Transverse colon (tissue), 4 donors: Measurements from ENCODE around the gene TANGO2. TPM values are rescaled to one million over a fixed set of nuclear protein-coding genes. Genes with fewer than 3 reads are reported as not detected.

ENCODE experiments used
- DNase-seq: peaks from one replicate; pipeline ENCODE4 v3.0.0-alpha.2; 2019
- H3K27ac ChIP-seq, 4 donors: fragments of 200-600 bp; sonication (generic); 2 replicates each; pipeline ENCODE4 v1.5.1; 2016 to 2018; ENCODE audit warnings: inconsistent platforms in 4 of 4
- H3K27me3 ChIP-seq: fragments of 200-600 bp; sonication (generic); 2 replicates; pipeline ENCODE4 v1.5.1; 2017; ENCODE audit warnings: inconsistent platforms
- H3K36me3 ChIP-seq, 4 donors: fragments of 200-600 bp; sonication (generic); 2 replicates each; pipeline ENCODE4 v1.5.1; 2017 to 2019; ENCODE audit warnings: inconsistent platforms in 4 of 4
- H3K4me1 ChIP-seq, 4 donors: fragments of 200-600 bp; sonication (generic); 2 replicates each; pipeline ENCODE4 v1.5.1; 2017 to 2020; ENCODE audit warnings: inconsistent platforms in 4 of 4
- H3K4me3 ChIP-seq, 4 donors: fragments of 200-600 bp; sonication (generic); 1 replicate in 1 of 4; 2 replicates in 3 of 4; pipeline versions ENCODE4 v1.5.1 to v1.6.1; 2017 to 2019; ENCODE audit warnings: inconsistent platforms in 4 of 4
- H3K9me3 ChIP-seq, 2 donors: fragments of 200-600 bp; sonication (generic); 2 replicates each; pipeline ENCODE4 v1.5.1; 2017 to 2019; ENCODE audit warnings: inconsistent platforms in 2 of 2
- EP300 ChIP-seq: sonication (generic); formaldehyde crosslinking; IDR thresholded peaks from one replicate; pipeline ENCODE4 v1.6.1; 2017; ENCODE audit warnings: antibody characterized with exemption, low read depth
- POLR2A ChIP-seq: fragments of 450-650 bp; IDR thresholded peaks from one replicate; pipeline ENCODE4 v1.6.1; 2016; ENCODE audit warnings: antibody characterized with exemption, mild to moderate bottlenecking, moderate library complexity
- POLR2AphosphoS5 ChIP-seq, 3 donors: sonication (generic); formaldehyde crosslinking; IDR thresholded peaks; one replicate each; pipeline ENCODE4 v1.6.1; 2016; ENCODE audit warnings: antibody characterized with exemption in 3 of 3
- WGBS, 2 donors: methylation state at CpG; one replicate each; pipeline ENCODE4 v1.1.5; 2018; ENCODE audit warnings: low coverage in 1 of 2; 5-methylcytosine and 5-hydroxymethylcytosine counted together
- in situ Hi-C, 4 donors: fragments of 200-750 bp; cut with MboI; loops; one replicate each; pipeline versions ENCODE4 v1.15.0 to v1.15.1; 2017; ENCODE audit warnings: low sequenced_read_pairs in 3 of 4, low pct_ligation_motif_present in 1 of 4, low pct_unique_long_range_greater_than_20kb in 1 of 4
- intact Hi-C: fragments of 100-400 bp; cut with DNase I; formaldehyde crosslinking; loops from one replicate; pipeline ENCODE4 v1.15.1; 2023; ENCODE audit warnings: low total_unique reads
- total RNA-seq, 4 donors: library from RNA; depleted of rRNA; stranded (reverse); fragments of >200 nt; gene quantifications; one replicate each; pipeline ENCODE4 v1.1.0, GENCODE V29; 2016
- TF ChIP-seq, protein P1 (sequence below), 5 experiments: fragments of 200-600 bp in 3 of 5; fragments of 450-650 bp in 2 of 5; sonication (generic) in 3 of 5; IDR thresholded peaks; 1 replicate in 2 of 5; 2 replicates in 3 of 5; pipeline ENCODE4 v1.5.1; 2016 to 2017; ENCODE audit warnings: antibody characterized with exemption in 5 of 5, inconsistent platforms in 3 of 5, mild to moderate bottlenecking in 2 of 5, moderate library complexity in 1 of 5

The TANGO2 gene
- total RNA-seq, 4 donors from 2014 or later, result 32.9 to 101 (median 50.6) TPM

DNA sequence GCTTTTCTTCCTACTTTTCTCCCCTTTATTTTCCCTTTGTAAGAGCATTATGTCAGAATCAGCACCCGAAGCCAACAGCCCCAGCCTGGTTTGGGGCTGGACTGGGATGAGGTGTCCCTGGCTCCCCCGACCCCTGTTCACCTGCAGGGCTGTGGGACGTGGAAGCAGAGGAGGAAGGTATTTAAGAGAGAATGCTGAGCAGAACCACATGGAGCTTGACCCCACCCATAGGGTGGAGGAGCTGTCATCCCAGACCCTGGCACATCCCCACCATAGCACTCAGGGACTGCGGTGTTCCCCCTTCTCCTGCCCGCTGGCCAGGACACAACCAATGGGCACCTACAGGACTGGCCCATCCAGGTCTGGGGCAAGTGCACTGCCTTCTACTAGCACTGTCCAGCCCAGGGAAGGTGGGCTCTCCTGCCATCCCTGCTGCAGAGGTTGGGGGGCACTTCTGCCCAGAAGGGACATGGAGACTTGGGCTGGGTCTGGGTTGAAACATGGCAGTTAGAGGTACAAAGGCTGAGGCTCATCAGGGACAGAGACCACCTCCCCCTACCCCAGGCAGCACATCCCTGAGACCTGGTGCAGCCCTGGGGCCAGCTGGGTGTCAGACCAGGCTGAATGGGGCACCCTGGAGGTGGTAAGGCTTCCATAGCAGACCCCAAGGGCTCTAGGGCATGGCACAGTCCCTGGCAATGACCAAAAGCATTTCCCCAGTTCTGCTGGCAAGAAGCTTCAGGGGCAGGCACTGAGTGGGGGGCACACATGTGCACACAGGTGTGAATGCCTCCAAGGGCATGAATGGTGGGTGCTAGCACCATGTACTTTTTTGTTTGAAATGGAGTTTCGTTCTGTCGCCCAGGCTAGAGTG is 19.7 kb downstream of the TANGO2 start:
- Histone ChIP-seq H3K4me3 (no peak overlapping the region), H3K9me3 (no peaks in the 10 kb centered on the region), H3K27me3 (no peaks in the 10 kb centered on the region), H3K36me3 (peaks cover 0 to 11% (median 0%) of the 10 kb centered on the region in 4 donors), H3K4me1 (no peaks in the 10 kb centered on the region), H3K27ac (no peak overlapping the region)
- in situ Hi-C loops (no loop called here), intact Hi-C loops (no loop called here)
- WGBS, 2 donors, result 88% methylated on average over 7 of the region's 7 CpGs; no CpG with 5 or more reads in 1 of the 2 donors
- no peak for DNase-seq
- TF ChIP-seq POLR2AphosphoS5 (IDR thresholded peaks at IDR 0.05), result no peak
- no peak for TF ChIP-seq EP300
- TF ChIP-seq, protein P1, sequence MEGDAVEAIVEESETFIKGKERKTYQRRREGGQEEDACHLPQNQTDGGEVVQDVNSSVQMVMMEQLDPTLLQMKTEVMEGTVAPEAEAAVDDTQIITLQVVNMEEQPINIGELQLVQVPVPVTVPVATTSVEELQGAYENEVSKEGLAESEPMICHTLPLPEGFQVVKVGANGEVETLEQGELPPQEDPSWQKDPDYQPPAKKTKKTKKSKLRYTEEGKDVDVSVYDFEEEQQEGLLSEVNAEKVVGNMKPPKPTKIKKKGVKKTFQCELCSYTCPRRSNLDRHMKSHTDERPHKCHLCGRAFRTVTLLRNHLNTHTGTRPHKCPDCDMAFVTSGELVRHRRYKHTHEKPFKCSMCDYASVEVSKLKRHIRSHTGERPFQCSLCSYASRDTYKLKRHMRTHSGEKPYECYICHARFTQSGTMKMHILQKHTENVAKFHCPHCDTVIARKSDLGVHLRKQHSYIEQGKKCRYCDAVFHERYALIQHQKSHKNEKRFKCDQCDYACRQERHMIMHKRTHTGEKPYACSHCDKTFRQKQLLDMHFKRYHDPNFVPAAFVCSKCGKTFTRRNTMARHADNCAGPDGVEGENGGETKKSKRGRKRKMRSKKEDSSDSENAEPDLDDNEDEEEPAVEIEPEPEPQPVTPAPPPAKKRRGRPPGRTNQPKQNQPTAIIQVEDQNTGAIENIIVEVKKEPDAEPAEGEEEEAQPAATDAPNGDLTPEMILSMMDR (IDR thresholded peaks at IDR 0.05), result no peak
- TF ChIP-seq POLR2A, result no peak

GRCh38 chr22:20043057-20043996 is 22.4 kb downstream of the TANGO2 start:
- no peaks in the 10 kb centered on the region for H3K9me3 ChIP-seq
- H3K27ac ChIP-seq, result no peak overlapping the region
- DNase-seq, result no peak
- WGBS, 2 donors, result 90 to 100% methylated on average over 3 to 21 of the region's 26 CpGs
- no peaks in the 10 kb centered on the region for H3K27me3 ChIP-seq
- no peaks in the 10 kb centered on the region for H3K4me1 ChIP-seq
- peaks cover 0 to 24% (median 0%) of the 10 kb centered on the region in 4 donors for H3K36me3 ChIP-seq
- in situ Hi-C loops, result no loop called here
- no peak overlapping the region for H3K4me3 ChIP-seq
- intact Hi-C loops, result no loop called here
- TF ChIP-seq, protein P1 (IDR thresholded peaks at IDR 0.05), result no peak
- TF ChIP-seq POLR2A (no peak), EP300 (no peak)

- no peaks in the 10 kb centered on the region for H3K27me3 ChIP-seq
- no peak overlapping the region for H3K27ac ChIP-seq
- intact Hi-C loops (no loop called here), in situ Hi-C loops (no loop called here)
- no peaks in the 10 kb centered on the region for H3K4me1 ChIP-seq
- DNase-seq, result no peak
- WGBS, 2 donors, result 98% methylated on average over 7 of the region's 7 CpGs; no CpG with 5 or more reads in 1 of the 2 donors
- TF ChIP-seq EP300 (no peak), POLR2AphosphoS5 (IDR thresholded peaks at IDR 0.05) (no peak), POLR2A (no peak)
- TF ChIP-seq, protein P1 (IDR thresholded peaks at IDR 0.05), result no peak
- H3K4me3 ChIP-seq, result no peak overlapping the region
- H3K36me3 ChIP-seq, result peaks cover 0 to 28% (median 0%) of the 10 kb centered on the region in 4 donors
- no peaks in the 10 kb centered on the region for H3K9me3 ChIP-seq
Observed at GRCh38 chr22:20043997-20044342, 23.1 kb downstream of the TANGO2 start.

GRCh38 chr22:20044495-20045151 is 23.7 kb downstream of the TANGO2 start:
- no peak for DNase-seq
- TF ChIP-seq POLR2AphosphoS5 (IDR thresholded peaks at IDR 0.05), result no peak
- TF ChIP-seq, protein P1 (IDR thresholded peaks at IDR 0.05), result no peak
- H3K9me3 ChIP-seq, result no peaks in the 10 kb centered on the region
- intact Hi-C loops, result no loop called here
- peaks cover 0 to 28% (median 0%) of the 10 kb centered on the region in 4 donors for H3K36me3 ChIP-seq
- H3K4me3 ChIP-seq, result no peak overlapping the region
- no peaks in the 10 kb centered on the region for H3K4me1 ChIP-seq
- no peaks in the 10 kb centered on the region for H3K27me3 ChIP-seq
- no peak overlapping the region for H3K27ac ChIP-seq
- in situ Hi-C loops, result no loop called here
- WGBS, 2 donors, result 98% methylated on average over 10 of the region's 10 CpGs; no CpG with 5 or more reads in 1 of the 2 donors
